ENCODE data around the gene WBP2NL.

GRCh38 chr22:42073621-42074041, 75.0 kb downstream of the WBP2NL start:
- no peak for TF ChIP-seq CTCF (IDR thresholded peaks at IDR 0.05; ENCODE audit: control extremely low read depth in 1 of 3, insufficient read depth in 1 of 3, low read depth in 1 of 3, low read length in 3 of 3)
- TF ChIP-seq EGR1 (IDR thresholded peaks at IDR 0.05; ENCODE audit: borderline replicate concordance, low read depth, low read length): no peak
- no peak for TF ChIP-seq JUN (IDR thresholded peaks at IDR 0.05; ENCODE audit: low read depth, low read length)
- TF ChIP-seq CBX5 (IDR thresholded peaks at IDR 0.05; ENCODE audit: low read depth, low read length): no peak
- TF ChIP-seq CHD1 (IDR thresholded peaks at IDR 0.05; ENCODE audit: low read depth, low read length): no peak
- TF ChIP-seq RNF2 (IDR thresholded peaks at IDR 0.05; ENCODE audit: borderline replicate concordance, low read depth, low read length, missing control alignments, poor library complexity, severe bottlenecking): no peak
- no peak for TF ChIP-seq TBP (IDR thresholded peaks at IDR 0.05; ENCODE audit: low read depth, low read length)
- TF ChIP-seq POLR2A (IDR thresholded peaks at IDR 0.05; ENCODE audit: control extremely low read depth in 1 of 2, low read depth in 2 of 2, low read length in 2 of 2): no peak
- TF ChIP-seq EZH2 (IDR thresholded peaks at IDR 0.05; ENCODE audit: low read depth, low read length, severe bottlenecking): no peak
- no peak for TF ChIP-seq RFX5 (IDR thresholded peaks at IDR 0.05; ENCODE audit: borderline replicate concordance, low read depth, low read length)
- no peak for TF ChIP-seq TAF1 (IDR thresholded peaks at IDR 0.05; ENCODE audit: low read depth, low read length)

Measured in H1 (cell line).